Vagina (tissue), 2 donors: ENCODE measurements around the gene CNTRL. TPM values are rescaled to one million over a fixed set of nuclear protein-coding genes. Genes with fewer than 3 reads are reported as not detected.
A peak's percentile ranks its signal among the peaks of the same experiment; 100 is the strongest.

Experiments
- DNase-seq, 2 donors: peaks; one replicate each; pipeline ENCODE4 v3.0.0-alpha.2; 2017; ENCODE audit errors: extremely low spot score in 2 of 2
- H3K27ac ChIP-seq: fragments of 200-600 bp; sonication (generic); one replicate; pipeline ENCODE4 v1.5.1; 2019
- H3K27me3 ChIP-seq: fragments of 200-600 bp; sonication (generic); one replicate; pipeline ENCODE4 v1.5.1; 2019
- H3K36me3 ChIP-seq, 2 donors: fragments of 200-600 bp; sonication (generic); one replicate each; pipeline ENCODE4 v1.5.1; 2017 to 2019
- H3K4me1 ChIP-seq: fragments of 200-600 bp; sonication (generic); one replicate; pipeline ENCODE4 v1.5.1; 2019
- H3K4me3 ChIP-seq, 2 donors: fragments of 200-600 bp; sonication (generic); 1 replicate in 1 of 2; 2 replicates in 1 of 2; pipeline ENCODE4 v1.5.1; 2016 to 2019
- H3K9me3 ChIP-seq: fragments of 200-600 bp; sonication (generic); one replicate; pipeline ENCODE4 v1.5.1; 2019
- POLR2A ChIP-seq, 2 donors: fragments of 450-650 bp; IDR thresholded peaks; one replicate each; pipeline ENCODE4 v1.6.1; 2017; ENCODE audit warnings: antibody characterized with exemption in 2 of 2, mild to moderate bottlenecking in 2 of 2, moderate library complexity in 2 of 2
- POLR2AphosphoS5 ChIP-seq, 2 donors: sonication (generic); formaldehyde crosslinking; IDR thresholded peaks; one replicate each; pipeline ENCODE4 v1.9.0; 2017; ENCODE audit warnings: antibody characterized with exemption in 2 of 2, mild to moderate bottlenecking in 2 of 2, low read depth in 1 of 2; ENCODE audit not compliant: insufficient read depth in 1 of 2
- intact Hi-C: fragments of 100-400 bp; cut with DNase I; formaldehyde crosslinking; loops from one replicate; pipeline ENCODE4 v1.15.1; 2023
- total RNA-seq: library from RNA; depleted of rRNA; stranded (reverse); fragments of >200 nt; gene quantifications from one replicate; pipeline ENCODE4 v1.2.3, GENCODE V29; 2016
- TF ChIP-seq, protein P1 (sequence below), 3 experiments: fragments of 450-650 bp in 2 of 3; fragments of 200-600 bp in 1 of 3; sonication (generic) in 1 of 3; IDR thresholded peaks; one replicate each; pipeline ENCODE4 v1.5.1; 2017 to 2019; ENCODE audit warnings: antibody characterized with exemption in 3 of 3, mild to moderate bottlenecking in 2 of 3, moderate library complexity in 2 of 3

Gene CNTRL
- total RNA-seq, 1 donor from 2014 or later: 13.8 TPM

GRCh38 chr9:121201045-121201737 lies 126.4 kb downstream of the CNTRL start:
- Histone ChIP-seq H3K27ac (peak overlapping the region; percentile 97), H3K4me3 (peak overlapping the region; percentile 81 to 95), H3K36me3 (no peaks in the 10 kb centered on the region), H3K9me3 (no peaks in the 10 kb centered on the region), H3K27me3 (no peaks in the 10 kb centered on the region), H3K4me1 (peaks cover 52% of the 10 kb centered on the region)
- intact Hi-C loops: no loop called here
- TF ChIP-seq POLR2AphosphoS5 (IDR thresholded peaks at IDR 0.05; ENCODE audit: insufficient read depth in 1 of 2, low read depth in 1 of 2): no peak
- TF ChIP-seq, protein P1, sequence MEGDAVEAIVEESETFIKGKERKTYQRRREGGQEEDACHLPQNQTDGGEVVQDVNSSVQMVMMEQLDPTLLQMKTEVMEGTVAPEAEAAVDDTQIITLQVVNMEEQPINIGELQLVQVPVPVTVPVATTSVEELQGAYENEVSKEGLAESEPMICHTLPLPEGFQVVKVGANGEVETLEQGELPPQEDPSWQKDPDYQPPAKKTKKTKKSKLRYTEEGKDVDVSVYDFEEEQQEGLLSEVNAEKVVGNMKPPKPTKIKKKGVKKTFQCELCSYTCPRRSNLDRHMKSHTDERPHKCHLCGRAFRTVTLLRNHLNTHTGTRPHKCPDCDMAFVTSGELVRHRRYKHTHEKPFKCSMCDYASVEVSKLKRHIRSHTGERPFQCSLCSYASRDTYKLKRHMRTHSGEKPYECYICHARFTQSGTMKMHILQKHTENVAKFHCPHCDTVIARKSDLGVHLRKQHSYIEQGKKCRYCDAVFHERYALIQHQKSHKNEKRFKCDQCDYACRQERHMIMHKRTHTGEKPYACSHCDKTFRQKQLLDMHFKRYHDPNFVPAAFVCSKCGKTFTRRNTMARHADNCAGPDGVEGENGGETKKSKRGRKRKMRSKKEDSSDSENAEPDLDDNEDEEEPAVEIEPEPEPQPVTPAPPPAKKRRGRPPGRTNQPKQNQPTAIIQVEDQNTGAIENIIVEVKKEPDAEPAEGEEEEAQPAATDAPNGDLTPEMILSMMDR (IDR thresholded peaks at IDR 0.05): no peak
- TF ChIP-seq POLR2A (IDR thresholded peaks at IDR 0.05): no peak
- DNase-seq: no peak

GRCh38 chr9:121201738-121202533 lies 127.2 kb downstream of the CNTRL start, which contains the start of gene RAB14:
Gene RAB14, minus strand, starts transcription at chr9:121201869. Its CDS starts 8,457 bp downstream, at chr9:121193412.
- H3K36me3 ChIP-seq: no peaks in the 10 kb centered on the region
- DNase-seq: peak; percentile 99
- intact Hi-C loops: no loop called here
- H3K27me3 ChIP-seq: no peaks in the 10 kb centered on the region
- H3K4me1 ChIP-seq: peaks cover 44% of the 10 kb centered on the region
- peak within 1 kb of the TSS; percentile 81 to 95 for H3K4me3 ChIP-seq
- TF ChIP-seq, protein P1 (IDR thresholded peaks at IDR 0.05): peak in 2 of 3 experiments; percentile 19 to 38
- peak in 1 of 2 donors; percentile 68 for TF ChIP-seq POLR2A (IDR thresholded peaks at IDR 0.05)
- peak; percentile 94 to 98 for TF ChIP-seq POLR2AphosphoS5 (IDR thresholded peaks at IDR 0.05; ENCODE audit: insufficient read depth in 1 of 2, low read depth in 1 of 2)
- peak within 1 kb of the TSS; percentile 97 for H3K27ac ChIP-seq
- no peaks in the 10 kb centered on the region for H3K9me3 ChIP-seq

DNA sequence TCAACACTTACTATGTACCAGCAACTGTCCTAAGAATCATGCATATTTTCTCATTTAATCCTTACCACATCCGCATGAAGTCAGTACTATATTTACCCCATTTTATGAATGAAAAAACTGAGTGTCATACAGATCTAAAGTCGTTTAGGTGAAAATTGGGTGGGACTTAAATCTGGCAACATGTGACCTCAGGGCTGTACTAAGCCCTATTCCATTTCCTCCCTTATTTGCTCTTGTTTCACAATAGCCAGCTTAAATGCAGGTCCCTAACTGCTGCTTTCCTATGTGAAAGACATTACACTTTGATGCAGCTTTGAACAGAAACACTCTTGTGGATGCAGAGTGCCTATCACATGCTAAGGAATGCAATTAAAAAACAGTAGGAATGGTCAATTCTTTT lies 129.4 kb downstream of the CNTRL start:
- TF ChIP-seq, protein P1 (IDR thresholded peaks at IDR 0.05): no peak
- TF ChIP-seq POLR2A (IDR thresholded peaks at IDR 0.05) (no peak), POLR2AphosphoS5 (IDR thresholded peaks at IDR 0.05; ENCODE audit: insufficient read depth in 1 of 2, low read depth in 1 of 2) (no peak)
- no peak overlapping the region for H3K27ac ChIP-seq
- intact Hi-C loops: no loop called here

GRCh38 chr9:121204611-121205010 lies 129.9 kb downstream of the CNTRL start:
- TF ChIP-seq, protein P1 (IDR thresholded peaks at IDR 0.05): no peak
- TF ChIP-seq POLR2A (IDR thresholded peaks at IDR 0.05) (no peak), POLR2AphosphoS5 (IDR thresholded peaks at IDR 0.05; ENCODE audit: insufficient read depth in 1 of 2, low read depth in 1 of 2) (no peak)
- DNase-seq: no peak
- Histone ChIP-seq H3K27ac (no peak overlapping the region), H3K4me1 (peaks cover 18% of the 10 kb centered on the region), H3K4me3 (no peak overlapping the region), H3K9me3 (no peaks in the 10 kb centered on the region), H3K27me3 (no peaks in the 10 kb centered on the region), H3K36me3 (no peaks in the 10 kb centered on the region)
- intact Hi-C loops: loop anchor here (5.0 kb wide), 1 partner anchor 173 kb away; no protein-coding TSS in a partner anchor

More for the DNA sequence above, 129.4 kb downstream of the CNTRL start:
- Histone ChIP-seq H3K27me3 (no peaks in the 10 kb centered on the region), H3K9me3 (no peaks in the 10 kb centered on the region), H3K4me3 (no peak overlapping the region), H3K4me1 (peaks cover 23% of the 10 kb centered on the region), H3K36me3 (no peaks in the 10 kb centered on the region)
- DNase-seq: no peak
